ENCODE measurements around the gene MIER3. TPM values are rescaled to one million over a fixed set of nuclear protein-coding genes. Genes with fewer than 3 reads are reported as not detected.
A peak's percentile ranks its signal among the peaks of the same experiment; 100 is the strongest.

The MIER3 gene
- 10 to 100 TPM; 35.8 to 40.6 TPM for total RNA-seq

- peak within 1 kb of the TSS; percentile 78 to 83 for H3K4me3 ChIP-seq
- DNase-seq (ENCODE audit: low spot score), result peak; percentile 69
- no peaks in the 10 kb centered on the region for H3K4me1 ChIP-seq (replicated peaks)
- H3K9me3 ChIP-seq, result no peaks in the 10 kb centered on the region
- peak within 1 kb of the TSS; percentile 81 to 90 for H3K27ac ChIP-seq
- no peaks in the 10 kb centered on the region for H3K36me3 ChIP-seq
- TF ChIP-seq POLR2A (IDR thresholded peaks at IDR 0.05), result peak; percentile 12
- TF ChIP-seq POLR2AphosphoS5 (IDR thresholded peaks at IDR 0.05), result no peak
- no peaks in the 10 kb centered on the region for H3K27me3 ChIP-seq (replicated peaks; ENCODE audit: insufficient read depth)
- intact Hi-C loops (cut with DNase I), result loop anchor here (5.0 kb wide), 2 partner anchors 40 to 220 kb away; partner anchors contain the start of gene GPBP1
- under 1% methylated on average over 71 of the region's 89 CpGs for WGBS
Measured at GRCh38 chr5:56951946-56952691, at the start of gene MIER3. Gene MIER3 (minus strand): TSS chr5:56952123. CDS start chr5:56952102, 21 bp downstream.

GRCh38 chr5:56995596-56995995, 43.7 kb upstream of the MIER3 start:
- Histone ChIP-seq H3K9me3 (no peaks in the 10 kb centered on the region), H3K4me1 (replicated peaks) (no peaks in the 10 kb centered on the region), H3K36me3 (no peaks in the 10 kb centered on the region), H3K27ac (no peak overlapping the region), H3K4me3 (no peak overlapping the region), H3K27me3 (replicated peaks; ENCODE audit: insufficient read depth) (no peaks in the 10 kb centered on the region)
- no peak for DNase-seq (ENCODE audit: low spot score)
- no peak for TF ChIP-seq POLR2A (IDR thresholded peaks at IDR 0.05)
- TF ChIP-seq POLR2AphosphoS5 (IDR thresholded peaks at IDR 0.05), result no peak
- TF ChIP-seq CTCF (IDR thresholded peaks at IDR 0.05), result no peak
- WGBS, result 70% methylated on average over 1 of the region's 1 CpG
- intact Hi-C loops (cut with DNase I), result no loop called here

- no peak overlapping the region for H3K27ac ChIP-seq
- 74% methylated on average over 2 of the region's 2 CpGs for WGBS
- H3K4me3 ChIP-seq, result no peak overlapping the region
- no peaks in the 10 kb centered on the region for H3K9me3 ChIP-seq
- no peaks in the 10 kb centered on the region for H3K4me1 ChIP-seq (replicated peaks)
- no peaks in the 10 kb centered on the region for H3K27me3 ChIP-seq (replicated peaks; ENCODE audit: insufficient read depth)
- DNase-seq (ENCODE audit: low spot score), result no peak
- no peaks in the 10 kb centered on the region for H3K36me3 ChIP-seq
- intact Hi-C loops (cut with DNase I), result no loop called here
- TF ChIP-seq POLR2A (IDR thresholded peaks at IDR 0.05) (no peak), POLR2AphosphoS5 (IDR thresholded peaks at IDR 0.05) (no peak), CTCF (IDR thresholded peaks at IDR 0.05) (no peak)
Measured at GRCh38 chr5:56993241-56993640, 41.3 kb upstream of the MIER3 start.

- TF ChIP-seq POLR2A (IDR thresholded peaks at IDR 0.05) (no peak), CTCF (IDR thresholded peaks at IDR 0.05) (no peak), POLR2AphosphoS5 (IDR thresholded peaks at IDR 0.05) (no peak)
- no peak for DNase-seq (ENCODE audit: low spot score)
- H3K9me3 ChIP-seq, result no peaks in the 10 kb centered on the region
- WGBS, result 58% methylated on average over 2 of the region's 2 CpGs
- no peaks in the 10 kb centered on the region for H3K36me3 ChIP-seq
- H3K27me3 ChIP-seq (replicated peaks; ENCODE audit: insufficient read depth), result no peaks in the 10 kb centered on the region
- intact Hi-C loops (cut with DNase I), result no loop called here
- H3K4me3 ChIP-seq, result no peak overlapping the region
- no peaks in the 10 kb centered on the region for H3K4me1 ChIP-seq (replicated peaks)
- no peak overlapping the region for H3K27ac ChIP-seq
Measured at GRCh38 chr5:56989676-56990075, 37.8 kb upstream of the MIER3 start.

GRCh38 chr5:56988490-56988889, 36.6 kb upstream of the MIER3 start:
- intact Hi-C loops (cut with DNase I), result no loop called here
- H3K9me3 ChIP-seq, result no peaks in the 10 kb centered on the region
- no peaks in the 10 kb centered on the region for H3K4me1 ChIP-seq (replicated peaks)
- 97% methylated on average over 4 of the region's 4 CpGs for WGBS
- H3K4me3 ChIP-seq, result no peak overlapping the region
- H3K27ac ChIP-seq, result no peak overlapping the region
- no peak for DNase-seq (ENCODE audit: low spot score)
- no peak for TF ChIP-seq POLR2AphosphoS5 (IDR thresholded peaks at IDR 0.05)
- TF ChIP-seq CTCF (IDR thresholded peaks at IDR 0.05), result no peak
- no peak for TF ChIP-seq POLR2A (IDR thresholded peaks at IDR 0.05)
- H3K36me3 ChIP-seq, result no peaks in the 10 kb centered on the region
- no peaks in the 10 kb centered on the region for H3K27me3 ChIP-seq (replicated peaks; ENCODE audit: insufficient read depth)

All from prostate gland (tissue), 2 donors.